SK-N-MC (cell line): ENCODE results near the gene RAP1GAP.

Experiments
- EZH2 ChIP-seq: fragments of 200-600 bp; sonication (generic); IDR thresholded peaks from one replicate; pipeline ENCODE4 v1.6.1; 2017; ENCODE audit warnings: antibody characterized with exemption
- FOXP2 ChIP-seq: optimal IDR thresholded peaks from 2 replicates; pipeline ENCODE3; 2011; ENCODE audit warnings: mild to moderate bottlenecking, moderate library complexity; ENCODE audit not compliant: insufficient read depth; ENCODE audit errors: extremely low read length, control extremely low read depth
- POLR2AphosphoS5 ChIP-seq: IDR thresholded peaks from 2 replicates; pipeline ENCODE4 v1.6.1; 2012; ENCODE audit warnings: mild to moderate bottlenecking, low read depth, low read length, borderline replicate concordance

GRCh38 chr1:21680918-21681317 lies 11.8 kb upstream of the RAP1GAP start:
- TF ChIP-seq POLR2AphosphoS5 (no peak), EZH2 (no peak), FOXP2 (no peak)
